Measurements from ENCODE around the gene MKI67. TPM values are rescaled to one million over a fixed set of nuclear protein-coding genes. Genes with fewer than 3 reads are reported as not detected.
A peak's percentile ranks its signal among the peaks of the same experiment; 100 is the strongest.

The MKI67 gene
- total RNA-seq, 2 donors from 2014 or later, result 74.8 to 90.5 TPM

- Histone ChIP-seq H3K27ac (ENCODE audit: low read depth, low read length) (no peak overlapping the region), H3K4me3 (ENCODE audit: low read length) (no peak overlapping the region), H3K27me3 (ENCODE audit: control insufficient read depth, insufficient read depth, low read length, poor library complexity, severe bottlenecking) (no peaks in the 10 kb centered on the region), H3K4me1 (ENCODE audit: control insufficient read depth, insufficient read depth, low read length) (no peaks in the 10 kb centered on the region), H3K9ac (ENCODE audit: extremely low read depth, low read length, poor library complexity, severe bottlenecking) (no peak overlapping the region), H3K36me3 (ENCODE audit: control insufficient read depth, insufficient read depth, low read length) (no peaks in the 10 kb centered on the region), H3K9me3 (ENCODE audit: control insufficient read depth, low read length) (no peaks in the 10 kb centered on the region)
- Mint-ChIP-seq H3K36me3 (ENCODE audit: low read depth) (no peaks in the 10 kb centered on the region), H3K27me3 (ENCODE audit: insufficient read depth) (peaks cover 3% of the 10 kb centered on the region), H3K27ac (no peak overlapping the region), H3K4me1 (peaks cover 21% of the 10 kb centered on the region), H3K4me3 (no peak overlapping the region), H3K9me3 (no peaks in the 10 kb centered on the region)
- WGBS, 2 experiments (ENCODE audit: insufficient coverage in 1 of 2, insufficient read length in 1 of 2), result 86 to 92% methylated on average over 11 to 15 of the region's 15 CpGs
- peak; percentile 36 for DNase-seq
- no peak for TF ChIP-seq CTCF (conservative IDR thresholded peaks at IDR 0.05)
These were observed 42.9 kb downstream of the MKI67 start for GRCh38 chr10:128083191-128083895.

- H3K4me3 Mint-ChIP-seq, result no peak overlapping the region
- H3K4me3 ChIP-seq (ENCODE audit: low read length), result no peak overlapping the region
These were observed 44.5 kb downstream of the MKI67 start for GRCh38 chr10:128081720-128082119.

GRCh38 chr10:128081222-128081621, 45.0 kb downstream of the MKI67 start:
- Histone ChIP-seq H3K27ac (ENCODE audit: low read depth, low read length) (no peak overlapping the region), H3K36me3 (ENCODE audit: control insufficient read depth, insufficient read depth, low read length) (no peaks in the 10 kb centered on the region), H3K9ac (ENCODE audit: extremely low read depth, low read length, poor library complexity, severe bottlenecking) (no peak overlapping the region), H3K27me3 (ENCODE audit: control insufficient read depth, insufficient read depth, low read length, poor library complexity, severe bottlenecking) (no peaks in the 10 kb centered on the region), H3K4me1 (ENCODE audit: control insufficient read depth, insufficient read depth, low read length) (no peaks in the 10 kb centered on the region), H3K4me3 (ENCODE audit: low read length) (no peak overlapping the region), H3K9me3 (ENCODE audit: control insufficient read depth, low read length) (no peaks in the 10 kb centered on the region)
- Mint-ChIP-seq H3K4me3 (no peak overlapping the region), H3K27me3 (ENCODE audit: insufficient read depth) (peaks cover 3% of the 10 kb centered on the region), H3K27ac (no peak overlapping the region), H3K4me1 (peaks cover 21% of the 10 kb centered on the region), H3K36me3 (ENCODE audit: low read depth) (no peaks in the 10 kb centered on the region), H3K9me3 (no peaks in the 10 kb centered on the region)
- no peak for TF ChIP-seq CTCF (conservative IDR thresholded peaks at IDR 0.05)
- peak; percentile 20 for DNase-seq
- WGBS, 2 experiments (ENCODE audit: insufficient coverage in 1 of 2, insufficient read length in 1 of 2), result 95 to 96% methylated on average over 4 of the region's 4 CpGs

More at GRCh38 chr10:128081720-128082119, 44.5 kb downstream of the MKI67 start:
- Histone ChIP-seq H3K9me3 (ENCODE audit: control insufficient read depth, low read length) (no peaks in the 10 kb centered on the region), H3K27me3 (ENCODE audit: control insufficient read depth, insufficient read depth, low read length, poor library complexity, severe bottlenecking) (no peaks in the 10 kb centered on the region), H3K4me1 (ENCODE audit: control insufficient read depth, insufficient read depth, low read length) (no peaks in the 10 kb centered on the region), H3K27ac (ENCODE audit: low read depth, low read length) (no peak overlapping the region), H3K9ac (ENCODE audit: extremely low read depth, low read length, poor library complexity, severe bottlenecking) (no peak overlapping the region), H3K36me3 (ENCODE audit: control insufficient read depth, insufficient read depth, low read length) (no peaks in the 10 kb centered on the region)
- Mint-ChIP-seq H3K4me1 (peaks cover 21% of the 10 kb centered on the region), H3K9me3 (no peaks in the 10 kb centered on the region), H3K36me3 (ENCODE audit: low read depth) (no peaks in the 10 kb centered on the region), H3K27ac (no peak overlapping the region), H3K27me3 (ENCODE audit: insufficient read depth) (peaks cover 3% of the 10 kb centered on the region)
- WGBS, 2 experiments (ENCODE audit: insufficient coverage in 1 of 2, insufficient read length in 1 of 2), result 84% methylated on average over 3 of the region's 3 CpGs; no CpG with 5 or more reads in 1 of the 2 experiments
- no peak for TF ChIP-seq CTCF (conservative IDR thresholded peaks at IDR 0.05)
- peak; percentile 34 for DNase-seq

Data from endodermal cell (in vitro differentiated cells).